ENCODE measurements around the gene ARIH2.

DNA sequence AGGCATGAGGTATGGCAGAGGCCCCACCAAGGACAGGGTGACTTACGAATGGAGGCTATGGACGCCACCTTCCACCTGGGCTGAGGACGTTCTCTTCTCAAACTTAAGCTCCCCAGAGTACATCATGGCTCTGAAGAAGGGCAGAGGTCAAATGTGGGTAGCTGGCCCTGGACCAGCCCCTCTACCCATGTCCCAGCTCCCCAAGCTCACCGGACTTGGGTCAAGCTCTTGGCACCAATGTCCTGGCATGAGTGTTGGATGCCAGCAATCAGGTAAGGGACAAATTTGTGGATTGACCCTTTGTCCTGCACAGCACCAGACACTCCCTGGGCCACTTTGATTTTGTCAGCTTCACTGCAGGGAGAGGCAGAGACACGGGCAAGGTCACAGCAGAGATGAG is 105.8 kb downstream of the ARIH2 start:
- TF ChIP-seq, protein P1, sequence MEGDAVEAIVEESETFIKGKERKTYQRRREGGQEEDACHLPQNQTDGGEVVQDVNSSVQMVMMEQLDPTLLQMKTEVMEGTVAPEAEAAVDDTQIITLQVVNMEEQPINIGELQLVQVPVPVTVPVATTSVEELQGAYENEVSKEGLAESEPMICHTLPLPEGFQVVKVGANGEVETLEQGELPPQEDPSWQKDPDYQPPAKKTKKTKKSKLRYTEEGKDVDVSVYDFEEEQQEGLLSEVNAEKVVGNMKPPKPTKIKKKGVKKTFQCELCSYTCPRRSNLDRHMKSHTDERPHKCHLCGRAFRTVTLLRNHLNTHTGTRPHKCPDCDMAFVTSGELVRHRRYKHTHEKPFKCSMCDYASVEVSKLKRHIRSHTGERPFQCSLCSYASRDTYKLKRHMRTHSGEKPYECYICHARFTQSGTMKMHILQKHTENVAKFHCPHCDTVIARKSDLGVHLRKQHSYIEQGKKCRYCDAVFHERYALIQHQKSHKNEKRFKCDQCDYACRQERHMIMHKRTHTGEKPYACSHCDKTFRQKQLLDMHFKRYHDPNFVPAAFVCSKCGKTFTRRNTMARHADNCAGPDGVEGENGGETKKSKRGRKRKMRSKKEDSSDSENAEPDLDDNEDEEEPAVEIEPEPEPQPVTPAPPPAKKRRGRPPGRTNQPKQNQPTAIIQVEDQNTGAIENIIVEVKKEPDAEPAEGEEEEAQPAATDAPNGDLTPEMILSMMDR (IDR thresholded peaks at IDR 0.05), result no peak
- TF ChIP-seq POLR2AphosphoS5 (IDR thresholded peaks at IDR 0.05), result no peak

All from breast epithelium (tissue), 3 donors.